Astrocyte of the cerebellum (primary cell): ENCODE measurements around the gene SLC25A6.

ENCODE experiments used
- DNase-seq: peaks from one replicate; pipeline ENCODE4 v3.0.0-alpha.2; 2011; ENCODE audit warnings: low read depth
- H3K4me3 ChIP-seq: 2 replicates; pipeline ENCODE4 v1.5.1; 2011; ENCODE audit warnings: mild to moderate bottlenecking, low read depth, low read length, moderate library complexity
- in situ Hi-C: cut with HindIII; loops from 2 replicates; pipeline ENCODE4 v1.10.0; 2017; ENCODE audit warnings: low sequenced_read_pairs
- TF ChIP-seq, protein P1 (sequence below): IDR thresholded peaks from 2 replicates; pipeline ENCODE4 v1.5.1; 2012; ENCODE audit warnings: low read length, low read depth, moderate library complexity, mild to moderate bottlenecking; ENCODE audit errors: missing control alignments

SLC25A6 gene

DNA sequence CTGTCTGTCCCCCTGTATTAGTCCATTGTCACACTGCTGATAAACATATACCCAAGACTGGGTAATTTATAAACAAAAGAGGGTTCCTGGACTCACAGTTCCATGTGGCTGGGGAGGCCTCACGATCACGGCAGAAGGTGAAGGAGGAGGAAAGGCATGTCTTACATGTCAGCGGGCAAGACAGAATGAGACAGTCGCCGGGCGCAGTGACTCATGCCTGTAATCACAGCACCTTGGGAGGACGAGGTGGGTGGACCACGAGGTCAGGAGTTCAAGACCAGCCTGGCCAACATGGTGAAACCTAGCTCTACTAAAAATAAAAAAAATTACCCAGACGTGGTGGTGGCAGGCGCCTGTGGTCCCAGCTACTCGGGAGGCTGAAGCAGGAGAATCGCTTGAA, 30.6 kb downstream of the SLC25A6 start:
- in situ Hi-C loops: no loop called here
- TF ChIP-seq, protein P1, sequence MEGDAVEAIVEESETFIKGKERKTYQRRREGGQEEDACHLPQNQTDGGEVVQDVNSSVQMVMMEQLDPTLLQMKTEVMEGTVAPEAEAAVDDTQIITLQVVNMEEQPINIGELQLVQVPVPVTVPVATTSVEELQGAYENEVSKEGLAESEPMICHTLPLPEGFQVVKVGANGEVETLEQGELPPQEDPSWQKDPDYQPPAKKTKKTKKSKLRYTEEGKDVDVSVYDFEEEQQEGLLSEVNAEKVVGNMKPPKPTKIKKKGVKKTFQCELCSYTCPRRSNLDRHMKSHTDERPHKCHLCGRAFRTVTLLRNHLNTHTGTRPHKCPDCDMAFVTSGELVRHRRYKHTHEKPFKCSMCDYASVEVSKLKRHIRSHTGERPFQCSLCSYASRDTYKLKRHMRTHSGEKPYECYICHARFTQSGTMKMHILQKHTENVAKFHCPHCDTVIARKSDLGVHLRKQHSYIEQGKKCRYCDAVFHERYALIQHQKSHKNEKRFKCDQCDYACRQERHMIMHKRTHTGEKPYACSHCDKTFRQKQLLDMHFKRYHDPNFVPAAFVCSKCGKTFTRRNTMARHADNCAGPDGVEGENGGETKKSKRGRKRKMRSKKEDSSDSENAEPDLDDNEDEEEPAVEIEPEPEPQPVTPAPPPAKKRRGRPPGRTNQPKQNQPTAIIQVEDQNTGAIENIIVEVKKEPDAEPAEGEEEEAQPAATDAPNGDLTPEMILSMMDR: no peak
- no peak overlapping the region for H3K4me3 ChIP-seq
- DNase-seq: no peak

DNA sequence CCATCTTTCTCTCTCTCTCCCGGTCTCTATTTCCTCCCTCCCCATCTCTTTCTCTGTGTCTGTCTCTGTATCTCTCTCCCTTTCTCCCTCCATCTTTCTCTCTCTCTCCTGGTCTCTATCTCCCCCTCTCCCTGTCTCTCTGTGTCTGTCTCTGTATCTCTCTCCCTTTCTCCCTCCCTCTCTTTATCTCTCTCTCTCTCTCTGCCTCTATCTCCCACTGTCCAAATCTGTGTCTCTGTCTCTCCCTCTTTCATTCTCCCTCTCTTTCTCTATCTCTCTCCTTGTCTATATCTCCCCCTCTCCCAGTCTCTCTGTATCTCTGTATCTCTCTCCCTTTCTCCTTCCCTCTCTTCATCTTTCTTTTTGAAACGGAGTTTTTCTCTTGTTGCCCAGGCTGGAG, 31.7 kb downstream of the SLC25A6 start:
- in situ Hi-C loops: no loop called here
- no peak for DNase-seq
- TF ChIP-seq, protein P1: no peak
- no peak overlapping the region for H3K4me3 ChIP-seq

DNA sequence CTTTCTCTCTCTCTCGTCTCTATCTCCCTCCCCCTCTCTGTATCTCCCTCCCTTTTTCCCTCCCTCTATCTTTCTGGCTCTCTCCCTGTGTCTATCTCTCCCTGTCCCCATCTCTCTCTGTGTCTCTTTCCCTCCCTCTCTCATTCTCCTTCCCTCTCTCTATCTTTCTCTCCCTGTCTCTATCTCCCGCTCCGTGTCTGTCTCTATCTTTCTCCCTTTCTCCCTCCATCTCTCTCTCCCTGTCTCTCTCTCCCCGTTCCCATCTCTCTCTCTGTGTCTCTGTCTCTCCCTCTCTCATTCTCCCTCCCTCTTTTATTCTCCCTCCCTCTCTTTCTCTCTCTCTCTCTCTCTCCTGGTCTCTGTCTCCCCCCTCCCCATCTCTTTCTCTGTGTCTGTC, 32.4 kb downstream of the SLC25A6 start:
- in situ Hi-C loops: no loop called here
- TF ChIP-seq, protein P1: no peak
- DNase-seq: no peak
- H3K4me3 ChIP-seq: no peak overlapping the region

DNA sequence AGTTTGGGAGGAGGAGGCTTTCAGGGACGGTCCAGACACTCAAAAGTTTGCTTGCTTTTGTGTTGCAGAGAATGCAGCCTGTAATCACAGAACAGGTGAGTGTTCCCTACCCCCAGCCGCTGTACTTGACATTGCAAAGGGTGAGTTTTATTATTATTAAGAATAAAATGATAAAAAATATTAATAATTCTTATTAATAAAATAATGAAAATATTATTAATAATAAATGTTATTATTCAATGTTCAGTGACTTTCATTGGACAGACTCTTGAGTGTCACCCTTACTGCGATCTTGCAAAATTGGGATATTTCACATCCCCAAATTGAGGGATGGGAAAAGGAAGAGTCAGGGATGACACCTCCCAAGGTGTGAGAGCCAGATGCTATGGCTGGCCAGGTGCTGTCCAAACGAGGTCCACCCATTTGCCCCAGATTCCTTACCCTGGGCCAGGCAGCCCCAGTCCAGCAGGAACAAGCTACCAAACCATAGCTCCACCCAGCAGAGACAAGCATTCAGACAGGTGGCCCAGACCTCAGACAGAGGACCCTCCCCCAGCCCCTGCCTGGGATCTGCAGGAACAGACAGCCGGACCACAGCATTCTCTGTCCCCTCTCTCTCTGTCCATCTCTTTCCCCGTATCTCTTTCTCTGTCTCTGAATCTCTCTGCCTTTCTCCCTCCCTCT, 33.0 kb downstream of the SLC25A6 start:
- DNase-seq: no peak
- TF ChIP-seq, protein P1: no peak
- H3K4me3 ChIP-seq: no peak overlapping the region
- in situ Hi-C loops: no loop called here

DNA sequence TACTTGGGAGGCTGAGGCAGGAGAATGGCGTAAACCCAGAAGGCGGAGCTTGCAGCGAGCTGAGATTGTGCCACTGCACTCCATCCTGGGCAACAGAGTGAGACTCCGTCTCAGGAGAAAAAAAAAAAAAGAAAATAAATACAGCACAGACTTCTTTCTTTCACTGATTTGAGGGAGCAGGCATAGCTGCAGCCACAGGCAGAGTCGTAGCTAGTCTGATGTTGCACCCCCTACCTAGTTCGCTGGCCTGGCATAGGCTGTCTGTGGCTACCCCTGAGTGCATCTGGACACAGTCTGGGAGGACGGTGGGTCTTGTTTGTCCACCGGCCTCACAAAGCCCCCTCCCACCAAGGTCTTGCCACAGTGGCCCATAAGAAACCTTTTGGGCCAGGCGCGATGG, 33.9 kb downstream of the SLC25A6 start:
- TF ChIP-seq, protein P1: no peak
- H3K4me3 ChIP-seq: no peak overlapping the region
- DNase-seq: no peak
- in situ Hi-C loops: no loop called here

DNA sequence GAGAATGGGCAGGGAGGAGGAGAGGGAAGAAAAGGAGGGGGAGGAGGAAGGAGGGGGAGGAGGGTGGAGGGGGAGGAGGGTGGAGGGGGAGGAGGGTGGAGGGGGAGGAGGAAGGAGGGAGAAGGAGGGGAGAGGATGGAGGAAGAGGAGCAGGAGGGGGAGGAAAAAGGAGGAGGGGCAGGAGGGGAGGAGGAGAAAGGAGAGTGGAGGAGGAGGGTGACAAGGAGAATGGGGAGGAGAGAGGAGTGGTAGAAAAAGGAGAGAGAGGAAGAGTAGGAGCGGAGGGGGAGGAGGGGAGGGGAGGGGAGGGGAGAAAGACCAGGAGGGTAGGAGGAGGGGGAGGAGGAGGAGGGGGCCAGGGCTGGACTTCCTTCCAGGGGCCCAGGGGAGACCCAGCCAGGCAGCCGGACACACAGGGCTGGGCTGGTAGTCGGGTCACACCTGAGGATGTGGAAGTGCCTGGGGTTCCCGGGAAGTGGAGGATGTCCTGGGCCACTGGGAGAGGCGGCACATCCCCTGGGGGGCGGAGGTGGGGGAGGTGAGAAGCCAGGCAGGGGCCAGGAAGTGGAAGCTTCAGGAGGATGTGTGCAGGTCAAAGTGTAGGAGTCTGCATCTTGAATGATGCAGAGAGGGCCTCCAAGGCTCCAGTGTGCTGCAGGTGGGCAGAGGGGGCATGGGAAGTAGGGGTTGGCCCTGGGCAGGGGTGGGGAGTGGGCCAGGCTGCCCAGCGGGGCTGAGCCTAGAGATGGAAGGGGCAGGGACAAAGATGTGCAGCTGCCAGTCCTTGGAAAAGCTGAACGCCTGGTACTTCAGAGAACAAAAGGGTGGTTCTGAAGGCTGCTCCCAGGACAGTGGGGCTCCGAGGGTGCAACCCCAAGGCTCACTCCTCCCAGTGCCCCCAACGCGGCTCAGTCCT, 36.5 kb downstream of the SLC25A6 start:
- DNase-seq: no peak
- in situ Hi-C loops: no loop called here
- TF ChIP-seq, protein P1: no peak
- no peak overlapping the region for H3K4me3 ChIP-seq
